C4-2B (cell line): Measurements from ENCODE around the gene ZBTB20.

Source experiments
- H3K27ac ChIP-seq: fragments of 450-650 bp; 2 replicates; pipeline ENCODE4 v1.5.1; 2017
- CTCF ChIP-seq: fragments of 450-650 bp; conservative IDR thresholded peaks from 2 replicates; pipeline ENCODE4 v1.5.1; 2017; ENCODE audit warnings: mild to moderate bottlenecking
- ZFX ChIP-seq: fragments of 450-650 bp; IDR thresholded peaks from 2 replicates; pipeline ENCODE4 v1.6.1; 2017

The ZBTB20 gene

DNA sequence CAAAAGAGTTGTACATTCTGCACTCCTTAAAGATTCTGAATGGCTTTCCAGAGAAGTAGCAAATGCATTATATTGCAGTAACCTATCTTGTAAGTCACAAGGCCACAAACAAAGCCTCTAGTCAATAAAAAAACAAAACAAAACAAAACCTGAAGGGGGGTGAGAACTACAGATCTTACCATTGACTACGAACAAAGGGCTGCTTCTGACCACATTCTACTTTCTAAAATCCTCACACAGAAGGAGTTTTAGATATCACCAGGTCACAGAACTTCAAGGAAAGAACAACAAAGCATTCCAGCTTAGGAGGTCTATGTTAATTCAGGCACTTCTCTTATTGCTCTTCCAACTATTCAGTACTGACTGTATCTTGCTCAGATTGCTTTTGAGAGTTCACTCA, 343.0 kb downstream of the ZBTB20 start:
- no peak for TF ChIP-seq ZFX
- TF ChIP-seq CTCF, result no peak
- no peak overlapping the region for H3K27ac ChIP-seq

DNA sequence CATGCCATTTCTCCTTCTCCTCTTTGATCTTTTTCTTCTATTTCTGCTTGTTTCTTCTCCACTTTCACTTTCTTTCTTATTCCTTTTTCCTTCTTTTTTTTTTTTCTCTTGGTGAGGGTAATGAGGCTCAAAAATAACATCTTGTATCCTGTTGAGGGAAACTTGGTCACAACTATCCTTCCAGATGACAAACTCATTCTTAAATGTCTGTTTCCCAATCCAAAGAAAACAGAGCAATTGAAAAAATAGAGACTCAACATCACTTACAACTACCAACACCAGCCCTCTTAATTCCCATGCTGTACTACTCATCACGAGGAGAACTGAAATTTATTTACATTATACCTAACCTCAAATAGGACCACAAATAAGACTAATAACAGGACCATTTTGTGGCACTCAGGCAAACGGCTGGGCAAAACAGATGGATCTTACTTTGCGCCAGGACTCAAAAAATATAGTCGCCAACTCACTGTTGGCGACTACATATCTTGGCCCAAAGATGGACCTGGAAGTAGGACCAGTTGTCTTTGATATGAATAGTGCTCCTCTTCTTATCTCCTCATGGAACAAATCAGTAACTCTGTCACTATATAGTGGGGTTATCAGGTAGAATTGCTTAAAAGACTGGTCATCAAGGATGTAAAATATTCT, 343.9 kb downstream of the ZBTB20 start:
- TF ChIP-seq ZFX (no peak), CTCF (no peak)
- no peak overlapping the region for H3K27ac ChIP-seq

DNA sequence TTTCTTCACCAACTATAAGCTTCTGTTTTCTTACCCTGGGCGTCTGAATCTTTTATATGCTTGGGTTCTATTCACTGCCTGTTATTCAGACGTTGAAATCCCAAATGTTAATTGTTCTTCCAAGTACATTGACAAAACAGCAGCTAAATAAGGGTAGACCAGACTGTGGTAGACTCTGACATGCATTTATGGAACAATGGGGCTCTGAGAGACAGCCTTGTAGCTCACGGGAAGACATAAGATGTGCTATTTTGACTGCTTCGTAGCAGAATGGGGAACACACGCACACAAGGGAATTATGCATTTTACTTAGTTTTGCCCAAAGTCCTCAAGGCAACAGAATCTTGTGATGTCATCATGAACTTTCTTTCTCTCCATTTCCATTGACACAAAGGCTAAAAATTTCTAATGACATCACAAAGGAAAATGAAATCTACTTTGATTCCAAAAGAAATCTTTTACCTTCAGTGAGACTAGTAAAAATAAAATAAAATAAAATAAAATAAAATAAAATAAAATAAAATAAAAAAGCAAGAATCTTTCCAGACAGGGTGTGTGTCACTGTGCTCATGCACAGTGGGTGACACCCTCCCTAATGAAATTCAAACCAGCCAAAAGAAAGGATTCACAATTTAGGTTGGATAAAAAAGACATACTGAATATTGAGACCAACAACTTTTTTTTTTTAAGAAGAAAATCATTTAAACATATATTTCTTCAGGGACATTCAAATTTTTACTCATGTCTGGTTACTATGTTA, 346.6 kb downstream of the ZBTB20 start:
- no peak overlapping the region for H3K27ac ChIP-seq
- no peak for TF ChIP-seq ZFX
- no peak for TF ChIP-seq CTCF

DNA sequence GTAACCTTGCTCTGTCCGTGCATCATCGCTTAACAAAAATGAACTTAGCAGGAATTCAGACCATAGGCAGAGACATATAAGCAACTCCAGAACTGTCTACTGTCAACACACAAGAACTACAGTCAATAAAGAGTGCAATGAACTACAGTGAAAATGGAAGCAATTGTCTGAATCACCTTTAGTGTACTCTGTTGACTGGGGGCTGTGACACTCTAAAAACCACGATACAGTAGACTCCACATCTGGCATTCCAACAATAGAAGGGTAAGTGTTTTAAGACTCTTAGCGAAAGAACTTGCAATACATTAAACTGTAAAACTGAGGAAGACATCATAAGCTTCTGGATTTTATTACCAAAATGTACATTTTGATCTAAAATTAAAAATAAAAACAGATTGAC, 347.3 kb downstream of the ZBTB20 start:
- TF ChIP-seq CTCF (no peak), ZFX (no peak)
- no peak overlapping the region for H3K27ac ChIP-seq

GRCh38 chr3:114796796-114797195, 350.3 kb downstream of the ZBTB20 start:
- no peak overlapping the region for H3K27ac ChIP-seq
- TF ChIP-seq ZFX, result no peak
- no peak for TF ChIP-seq CTCF

DNA sequence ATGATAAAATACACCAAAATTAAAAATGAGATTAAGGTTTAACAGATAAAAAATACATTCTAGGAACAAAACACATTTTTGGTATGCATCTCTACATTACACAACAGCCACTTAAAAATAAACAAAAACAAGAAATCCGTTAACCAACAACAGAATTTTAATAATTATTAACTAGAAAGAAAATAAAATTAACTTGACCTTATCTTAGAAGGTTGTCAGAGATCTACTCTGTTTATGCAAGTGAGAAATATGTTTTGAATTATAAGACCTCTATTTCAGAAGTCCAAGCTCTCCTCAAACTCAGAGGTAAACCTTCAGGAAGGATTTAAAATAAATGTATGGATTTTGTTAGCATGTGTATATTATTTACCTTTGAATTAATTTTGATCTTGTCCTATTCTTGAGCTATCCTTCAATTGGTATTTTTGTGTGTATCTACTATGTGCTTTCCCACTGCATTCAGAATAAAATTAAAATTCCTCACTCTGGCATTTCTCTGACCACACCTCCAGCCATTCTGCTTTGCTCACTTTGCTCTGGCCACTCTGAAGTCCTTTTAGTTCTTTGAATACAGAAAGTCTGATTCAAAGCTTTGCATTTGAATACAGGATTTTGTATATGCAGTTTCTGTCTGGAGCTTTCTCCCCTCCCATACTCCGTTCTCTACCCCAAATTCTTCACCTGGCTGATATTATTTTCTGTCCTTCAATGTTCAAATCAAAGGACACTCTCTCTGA, 352.0 kb downstream of the ZBTB20 start:
- TF ChIP-seq CTCF (no peak), ZFX (no peak)
- no peak overlapping the region for H3K27ac ChIP-seq

GRCh38 chr3:114792159-114792918, 354.7 kb downstream of the ZBTB20 start:
- no peak for TF ChIP-seq CTCF
- TF ChIP-seq ZFX, result no peak
- H3K27ac ChIP-seq, result no peak overlapping the region
